Measurements from ENCODE around the gene MEF2A. TPM values are rescaled to one million over a fixed set of nuclear protein-coding genes. Genes with fewer than 3 reads are reported as not detected.

Gene MEF2A
- total and polyA plus RNA-seq, 10 of the 15 experiments (the other 5 are each of a cell fraction or from before 2014, with no cell fraction given), result 7.2 to 46.7 (median 35.9) TPM

DNA sequence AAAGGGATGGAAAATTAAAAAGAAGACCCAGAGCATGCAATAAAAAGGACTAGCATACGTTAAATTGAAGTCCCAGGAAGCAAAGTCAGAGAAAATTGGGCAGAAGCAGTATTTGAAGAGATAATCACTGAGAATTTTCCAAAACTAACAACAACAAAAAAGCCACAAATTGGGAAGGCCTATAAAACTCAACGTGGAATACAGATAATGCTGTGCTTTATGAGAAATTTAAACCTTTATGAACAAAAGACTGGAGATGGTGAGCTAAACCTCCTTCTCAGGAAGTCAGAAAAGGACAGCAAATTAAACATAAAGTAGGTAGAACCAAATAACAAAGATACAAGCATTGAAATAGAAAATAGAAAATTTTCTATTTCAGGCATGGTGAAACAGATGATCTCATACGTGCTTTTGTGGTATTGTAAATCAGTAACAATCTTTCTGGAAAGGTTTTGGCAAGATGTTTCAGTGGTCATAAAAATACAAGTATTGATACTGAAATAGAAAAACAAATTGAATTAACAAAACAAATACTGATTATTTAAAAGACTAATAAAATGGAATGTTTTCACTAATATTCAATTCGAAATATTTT, 111.9 kb downstream of the MEF2A start (continued):
- TF ChIP-seq POU2F2 (IDR thresholded peaks at IDR 0.05; ENCODE audit: borderline replicate concordance, low read depth, low read length) (no peak), RFX5 (IDR thresholded peaks at IDR 0.05; ENCODE audit: low read depth, low read length) (no peak), SREBF1 (IDR thresholded peaks at IDR 0.05; ENCODE audit: low read length) (no peak), BCL11A (IDR thresholded peaks at IDR 0.05; ENCODE audit: low read depth, low read length) (no peak), LARP7 (IDR thresholded peaks at IDR 0.05) (no peak), TBL1XR1 (IDR thresholded peaks at IDR 0.05; ENCODE audit: low read depth, low read length) (no peak), NFYB (IDR thresholded peaks at IDR 0.05; ENCODE audit: insufficient read depth, low read depth, low read length) (no peak), IKZF2 (IDR thresholded peaks at IDR 0.05) (peak; percentile 32 to 55; a peak in 2 of 4 replicates), RAD51 (IDR thresholded peaks at IDR 0.05) (no peak), MEF2A (IDR thresholded peaks at IDR 0.05; ENCODE audit: insufficient read depth, low read depth, low read length) (peak; percentile 96), SRF (IDR thresholded peaks at IDR 0.05; ENCODE audit: low read depth in 2 of 2, low read length in 2 of 2) (no peak)
- TF ChIP-seq, protein P1, sequence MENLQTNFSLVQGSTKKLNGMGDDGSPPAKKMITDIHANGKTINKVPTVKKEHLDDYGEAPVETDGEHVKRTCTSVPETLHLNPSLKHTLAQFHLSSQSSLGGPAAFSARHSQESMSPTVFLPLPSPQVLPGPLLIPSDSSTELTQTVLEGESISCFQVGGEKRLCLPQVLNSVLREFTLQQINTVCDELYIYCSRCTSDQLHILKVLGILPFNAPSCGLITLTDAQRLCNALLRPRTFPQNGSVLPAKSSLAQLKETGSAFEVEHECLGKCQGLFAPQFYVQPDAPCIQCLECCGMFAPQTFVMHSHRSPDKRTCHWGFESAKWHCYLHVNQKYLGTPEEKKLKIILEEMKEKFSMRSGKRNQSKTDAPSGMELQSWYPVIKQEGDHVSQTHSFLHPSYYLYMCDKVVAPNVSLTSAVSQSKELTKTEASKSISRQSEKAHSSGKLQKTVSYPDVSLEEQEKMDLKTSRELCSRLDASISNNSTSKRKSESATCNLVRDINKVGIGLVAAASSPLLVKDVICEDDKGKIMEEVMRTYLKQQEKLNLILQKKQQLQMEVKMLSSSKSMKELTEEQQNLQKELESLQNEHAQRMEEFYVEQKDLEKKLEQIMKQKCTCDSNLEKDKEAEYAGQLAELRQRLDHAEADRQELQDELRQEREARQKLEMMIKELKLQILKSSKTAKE (IDR thresholded peaks at IDR 0.05; ENCODE audit: low read depth, poor library complexity, severe bottlenecking), result no peak
- TF ChIP-seq, protein P2, sequence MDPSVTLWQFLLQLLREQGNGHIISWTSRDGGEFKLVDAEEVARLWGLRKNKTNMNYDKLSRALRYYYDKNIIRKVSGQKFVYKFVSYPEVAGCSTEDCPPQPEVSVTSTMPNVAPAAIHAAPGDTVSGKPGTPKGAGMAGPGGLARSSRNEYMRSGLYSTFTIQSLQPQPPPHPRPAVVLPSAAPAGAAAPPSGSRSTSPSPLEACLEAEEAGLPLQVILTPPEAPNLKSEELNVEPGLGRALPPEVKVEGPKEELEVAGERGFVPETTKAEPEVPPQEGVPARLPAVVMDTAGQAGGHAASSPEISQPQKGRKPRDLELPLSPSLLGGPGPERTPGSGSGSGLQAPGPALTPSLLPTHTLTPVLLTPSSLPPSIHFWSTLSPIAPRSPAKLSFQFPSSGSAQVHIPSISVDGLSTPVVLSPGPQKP (IDR thresholded peaks at IDR 0.05; ENCODE audit: low read depth, low read length), result no peak
- TF ChIP-seq, protein P3, sequence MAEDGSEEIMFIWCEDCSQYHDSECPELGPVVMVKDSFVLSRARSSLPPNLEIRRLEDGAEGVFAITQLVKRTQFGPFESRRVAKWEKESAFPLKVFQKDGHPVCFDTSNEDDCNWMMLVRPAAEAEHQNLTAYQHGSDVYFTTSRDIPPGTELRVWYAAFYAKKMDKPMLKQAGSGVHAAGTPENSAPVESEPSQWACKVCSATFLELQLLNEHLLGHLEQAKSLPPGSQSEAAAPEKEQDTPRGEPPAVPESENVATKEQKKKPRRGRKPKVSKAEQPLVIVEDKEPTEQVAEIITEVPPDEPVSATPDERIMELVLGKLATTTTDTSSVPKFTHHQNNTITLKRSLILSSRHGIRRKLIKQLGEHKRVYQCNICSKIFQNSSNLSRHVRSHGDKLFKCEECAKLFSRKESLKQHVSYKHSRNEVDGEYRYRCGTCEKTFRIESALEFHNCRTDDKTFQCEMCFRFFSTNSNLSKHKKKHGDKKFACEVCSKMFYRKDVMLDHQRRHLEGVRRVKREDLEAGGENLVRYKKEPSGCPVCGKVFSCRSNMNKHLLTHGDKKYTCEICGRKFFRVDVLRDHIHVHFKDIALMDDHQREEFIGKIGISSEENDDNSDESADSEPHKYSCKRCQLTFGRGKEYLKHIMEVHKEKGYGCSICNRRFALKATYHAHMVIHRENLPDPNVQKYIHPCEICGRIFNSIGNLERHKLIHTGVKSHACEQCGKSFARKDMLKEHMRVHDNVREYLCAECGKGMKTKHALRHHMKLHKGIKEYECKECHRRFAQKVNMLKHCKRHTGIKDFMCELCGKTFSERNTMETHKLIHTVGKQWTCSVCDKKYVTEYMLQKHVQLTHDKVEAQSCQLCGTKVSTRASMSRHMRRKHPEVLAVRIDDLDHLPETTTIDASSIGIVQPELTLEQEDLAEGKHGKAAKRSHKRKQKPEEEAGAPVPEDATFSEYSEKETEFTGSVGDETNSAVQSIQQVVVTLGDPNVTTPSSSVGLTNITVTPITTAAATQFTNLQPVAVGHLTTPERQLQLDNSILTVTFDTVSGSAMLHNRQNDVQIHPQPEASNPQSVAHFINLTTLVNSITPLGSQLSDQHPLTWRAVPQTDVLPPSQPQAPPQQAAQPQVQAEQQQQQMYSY (CRISPR knock-in tag; IDR thresholded peaks at IDR 0.05), result no peak
- TF ChIP-seq, protein P4, sequence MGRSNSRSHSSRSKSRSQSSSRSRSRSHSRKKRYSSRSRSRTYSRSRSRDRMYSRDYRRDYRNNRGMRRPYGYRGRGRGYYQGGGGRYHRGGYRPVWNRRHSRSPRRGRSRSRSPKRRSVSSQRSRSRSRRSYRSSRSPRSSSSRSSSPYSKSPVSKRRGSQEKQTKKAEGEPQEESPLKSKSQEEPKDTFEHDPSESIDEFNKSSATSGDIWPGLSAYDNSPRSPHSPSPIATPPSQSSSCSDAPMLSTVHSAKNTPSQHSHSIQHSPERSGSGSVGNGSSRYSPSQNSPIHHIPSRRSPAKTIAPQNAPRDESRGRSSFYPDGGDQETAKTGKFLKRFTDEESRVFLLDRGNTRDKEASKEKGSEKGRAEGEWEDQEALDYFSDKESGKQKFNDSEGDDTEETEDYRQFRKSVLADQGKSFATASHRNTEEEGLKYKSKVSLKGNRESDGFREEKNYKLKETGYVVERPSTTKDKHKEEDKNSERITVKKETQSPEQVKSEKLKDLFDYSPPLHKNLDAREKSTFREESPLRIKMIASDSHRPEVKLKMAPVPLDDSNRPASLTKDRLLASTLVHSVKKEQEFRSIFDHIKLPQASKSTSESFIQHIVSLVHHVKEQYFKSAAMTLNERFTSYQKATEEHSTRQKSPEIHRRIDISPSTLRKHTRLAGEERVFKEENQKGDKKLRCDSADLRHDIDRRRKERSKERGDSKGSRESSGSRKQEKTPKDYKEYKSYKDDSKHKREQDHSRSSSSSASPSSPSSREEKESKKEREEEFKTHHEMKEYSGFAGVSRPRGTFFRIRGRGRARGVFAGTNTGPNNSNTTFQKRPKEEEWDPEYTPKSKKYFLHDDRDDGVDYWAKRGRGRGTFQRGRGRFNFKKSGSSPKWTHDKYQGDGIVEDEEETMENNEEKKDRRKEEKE (IDR thresholded peaks at IDR 0.05), result no peak
- TF ChIP-seq, protein P5, sequence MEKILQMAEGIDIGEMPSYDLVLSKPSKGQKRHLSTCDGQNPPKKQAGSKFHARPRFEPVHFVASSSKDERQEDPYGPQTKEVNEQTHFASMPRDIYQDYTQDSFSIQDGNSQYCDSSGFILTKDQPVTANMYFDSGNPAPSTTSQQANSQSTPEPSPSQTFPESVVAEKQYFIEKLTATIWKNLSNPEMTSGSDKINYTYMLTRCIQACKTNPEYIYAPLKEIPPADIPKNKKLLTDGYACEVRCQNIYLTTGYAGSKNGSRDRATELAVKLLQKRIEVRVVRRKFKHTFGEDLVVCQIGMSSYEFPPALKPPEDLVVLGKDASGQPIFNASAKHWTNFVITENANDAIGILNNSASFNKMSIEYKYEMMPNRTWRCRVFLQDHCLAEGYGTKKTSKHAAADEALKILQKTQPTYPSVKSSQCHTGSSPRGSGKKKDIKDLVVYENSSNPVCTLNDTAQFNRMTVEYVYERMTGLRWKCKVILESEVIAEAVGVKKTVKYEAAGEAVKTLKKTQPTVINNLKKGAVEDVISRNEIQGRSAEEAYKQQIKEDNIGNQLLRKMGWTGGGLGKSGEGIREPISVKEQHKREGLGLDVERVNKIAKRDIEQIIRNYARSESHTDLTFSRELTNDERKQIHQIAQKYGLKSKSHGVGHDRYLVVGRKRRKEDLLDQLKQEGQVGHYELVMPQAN (conservative IDR thresholded peaks at IDR 0.05), result no peak
- TF ChIP-seq, protein P6, sequence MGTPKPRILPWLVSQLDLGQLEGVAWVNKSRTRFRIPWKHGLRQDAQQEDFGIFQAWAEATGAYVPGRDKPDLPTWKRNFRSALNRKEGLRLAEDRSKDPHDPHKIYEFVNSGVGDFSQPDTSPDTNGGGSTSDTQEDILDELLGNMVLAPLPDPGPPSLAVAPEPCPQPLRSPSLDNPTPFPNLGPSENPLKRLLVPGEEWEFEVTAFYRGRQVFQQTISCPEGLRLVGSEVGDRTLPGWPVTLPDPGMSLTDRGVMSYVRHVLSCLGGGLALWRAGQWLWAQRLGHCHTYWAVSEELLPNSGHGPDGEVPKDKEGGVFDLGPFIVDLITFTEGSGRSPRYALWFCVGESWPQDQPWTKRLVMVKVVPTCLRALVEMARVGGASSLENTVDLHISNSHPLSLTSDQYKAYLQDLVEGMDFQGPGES (IDR thresholded peaks at IDR 0.05), result no peak
